GM12891 (cell line): Measurements from ENCODE around the gene SFMBT1.

Source experiments
- POLR2A ChIP-seq: IDR thresholded peaks from 2 replicates; pipeline ENCODE4 v1.6.1; 2011; ENCODE audit warnings: low read depth, low read length, control low read depth
- POLR2AphosphoS5 ChIP-seq: IDR thresholded peaks from 2 replicates; pipeline ENCODE4 v1.6.1; 2011; ENCODE audit warnings: low read depth, low read length, control low read depth

GRCh38 chr3:52891615-52892081 is 154.2 kb downstream of the SFMBT1 start:
- no peak for TF ChIP-seq POLR2A
- TF ChIP-seq POLR2AphosphoS5, result no peak
